ENCODE results near the gene TMA7. TPM values are rescaled to one million over a fixed set of nuclear protein-coding genes. Genes with fewer than 3 reads are reported as not detected.

The TMA7 gene
- total and polyA plus RNA-seq, 2 of the 13 experiments (the other 11 are each of a cell fraction or from before 2014, with no cell fraction given): 100 to 486 TPM

- TF ChIP-seq GMEB2 (CRISPR knock-in tag; IDR thresholded peaks at IDR 0.05; ENCODE audit: low read depth): no peak
- peak; percentile 37 for TF ChIP-seq FOXJ3 (CRISPR knock-in tag; IDR thresholded peaks at IDR 0.05; ENCODE audit: borderline replicate concordance)
- TF ChIP-seq PCBP1 (IDR thresholded peaks at IDR 0.05; ENCODE audit: borderline replicate concordance, low read depth, low read length): no peak
- no peak for TF ChIP-seq FOXP1 (IDR thresholded peaks at IDR 0.05)
- no peak; the same call in 1 of the 2 replicates for TF ChIP-seq FOXP1 (CRISPR knock-in tag; IDR thresholded peaks at IDR 0.05)
- peak; percentile 9; the same call in 1 of the 2 replicates for TF ChIP-seq ETV5 (CRISPR knock-in tag; IDR thresholded peaks at IDR 0.05; ENCODE audit: borderline replicate concordance)
- TF ChIP-seq BRD4 (CRISPR knock-in tag; IDR thresholded peaks at IDR 0.05): no peak
- TF ChIP-seq PTBP1 (IDR thresholded peaks at IDR 0.05; ENCODE audit: low read depth, low read length, poor library complexity, severe bottlenecking): no peak
- TF ChIP-seq ZNF605 (CRISPR knock-in tag; IDR thresholded peaks at IDR 0.05): peak; percentile 51; the same call in 1 of the 2 replicates
- no peak for TF ChIP-seq ZNF7 (CRISPR knock-in tag; IDR thresholded peaks at IDR 0.05)
- TF ChIP-seq PRDM15 (CRISPR knock-in tag; IDR thresholded peaks at IDR 0.05): no peak
- TF ChIP-seq ZKSCAN5 (CRISPR knock-in tag; IDR thresholded peaks at IDR 0.05): no peak
- peak; percentile 43; the same call in 1 of the 2 replicates for TF ChIP-seq ZBTB7B (CRISPR knock-in tag; IDR thresholded peaks at IDR 0.05)
- no peak for TF ChIP-seq PAF1 (CRISPR knock-in tag; IDR thresholded peaks at IDR 0.05)
- TF ChIP-seq ZNF710 (CRISPR knock-in tag; IDR thresholded peaks at IDR 0.05; ENCODE audit: borderline replicate concordance): no peak
- peak; percentile 69 for TF ChIP-seq ZNF430 (CRISPR knock-in tag; IDR thresholded peaks at IDR 0.05)
- TF ChIP-seq ZNF569 (CRISPR knock-in tag; IDR thresholded peaks at IDR 0.05; ENCODE audit: borderline replicate concordance): no peak
- no peak for TF ChIP-seq GLMP (CRISPR knock-in tag; IDR thresholded peaks at IDR 0.05; ENCODE audit: borderline replicate concordance)
- TF ChIP-seq SMAD1 (CRISPR knock-in tag; IDR thresholded peaks at IDR 0.05; ENCODE audit: borderline replicate concordance, low read depth): no peak
- no peak for TF ChIP-seq TBX3 (IDR thresholded peaks at IDR 0.05; ENCODE audit: borderline replicate concordance)
- TF ChIP-seq CCDC6 (CRISPR knock-in tag; IDR thresholded peaks at IDR 0.05): no peak; the same call in 1 of the 2 replicates
Measured at GRCh38 chr3:48428572-48429316, 11.3 kb upstream of the TMA7 start (continued).
